Stimulated activated CD4-positive, alpha-beta T cell treated with anti-CD3 and anti-CD28 coated beads, TNF-alpha, amount 100 ng/mL, for 24 hours (primary cell): ENCODE results near the gene FUNDC1.

Source experiments
- DNase-seq, 3 experiments: peaks; one replicate each; pipeline ENCODE4 v3.0.0-alpha.2; 2020; ENCODE audit warnings: low read depth in 3 of 3

FUNDC1 gene

GRCh38 chrX:44480591-44480990 is 62.1 kb downstream of the FUNDC1 start:
- no peak for DNase-seq

DNA sequence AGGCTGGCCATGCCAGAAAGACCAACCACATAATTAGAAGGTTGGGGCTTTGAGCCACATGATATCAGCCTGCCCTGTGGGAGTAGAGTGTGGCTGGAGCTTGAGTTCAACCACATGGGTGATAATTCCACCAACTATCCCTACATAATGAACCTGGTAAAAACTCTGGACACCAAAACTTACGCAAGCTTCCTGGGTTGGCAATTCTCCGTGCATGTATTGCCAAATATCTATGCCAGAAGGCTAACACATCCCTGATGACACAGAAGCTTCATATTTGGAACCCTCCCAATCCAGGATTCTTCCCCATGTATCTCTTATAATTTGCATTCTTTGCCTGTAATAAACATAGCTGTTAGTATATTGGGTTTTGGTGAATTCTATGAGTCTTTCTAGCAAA is 68.2 kb downstream of the FUNDC1 start:
- no peak for DNase-seq
